CD14-positive monocyte (primary cell): Measurements from ENCODE around the gene KRTAP3-1. TPM values are rescaled to one million over a fixed set of nuclear protein-coding genes. Genes with fewer than 3 reads are reported as not detected.

Experiments used
- DNase-seq, 3 donors: peaks; one replicate each; pipeline ENCODE4 v3.0.0-alpha.2; 2011 to 2022
- H2AFZ ChIP-seq: 2 replicates; pipeline ENCODE4 v1.6.0; 2012; ENCODE audit warnings: mild to moderate bottlenecking, low read depth, low read length, inconsistent platforms; ENCODE audit not compliant: insufficient read depth, poor library complexity, severe bottlenecking
- H3K27ac ChIP-seq, 2 donors: 1 replicate in 1 of 2; 2 replicates in 1 of 2; pipeline ENCODE4 v1.5.1; 2012 to 2013; ENCODE audit warnings: low read length in 2 of 2, control low read depth in 1 of 2, inconsistent platforms in 1 of 2, low read depth in 1 of 2, mild to moderate bottlenecking in 1 of 2
- H3K27me3 ChIP-seq, 2 donors: one replicate each; pipeline versions ENCODE4 v1.6.0 to v1.6.1; 2011 to 2013; ENCODE audit warnings: low read length in 2 of 2; ENCODE audit not compliant: control insufficient read depth in 2 of 2, insufficient read depth in 2 of 2
- H3K36me3 ChIP-seq, 2 donors: replicated peaks in 1 of 2; 1 replicate in 1 of 2; 2 replicates in 1 of 2; pipeline versions ENCODE4 v1.5.1 to v1.6.1; 2012 to 2013; ENCODE audit warnings: low read length in 2 of 2, control low read depth in 1 of 2, inconsistent platforms in 1 of 2, mild to moderate bottlenecking in 1 of 2; ENCODE audit not compliant: insufficient read depth in 2 of 2, control insufficient read depth in 1 of 2
- H3K4me1 ChIP-seq, 2 donors: 1 replicate in 1 of 2; 2 replicates in 1 of 2; pipeline versions ENCODE4 v1.5.1 to v1.6.1; 2012 to 2013; ENCODE audit warnings: low read length in 2 of 2, control low read depth in 1 of 2, inconsistent platforms in 1 of 2, mild to moderate bottlenecking in 1 of 2, moderate library complexity in 1 of 2; ENCODE audit not compliant: insufficient read depth in 2 of 2, control insufficient read depth in 1 of 2
- H3K4me2 ChIP-seq: replicated peaks from 2 replicates; pipeline ENCODE3; 2012; ENCODE audit warnings: low read length, moderate library complexity, mild to moderate bottlenecking; ENCODE audit not compliant: poor library complexity, severe bottlenecking; ENCODE audit errors: extremely low read depth
- H3K4me3 ChIP-seq, 3 experiments: fragments of 200-600 bp in 1 of 3; sonication (generic) in 1 of 3; replicated peaks in 1 of 3; 1 replicate in 2 of 3; 2 replicates in 1 of 3; pipeline ENCODE4 v1.5.1; 2011 to 2013; ENCODE audit warnings: low read length in 3 of 3, mild to moderate bottlenecking in 3 of 3, control low read depth in 2 of 3, low read depth in 2 of 3, inconsistent platforms in 1 of 3, moderate library complexity in 1 of 3
- H3K79me2 ChIP-seq: 2 replicates; pipeline ENCODE4 v1.6.0; 2012; ENCODE audit warnings: mild to moderate bottlenecking, control low read depth, inconsistent platforms, low read length, moderate library complexity; ENCODE audit not compliant: insufficient read depth
- H3K9ac ChIP-seq: 2 replicates; pipeline ENCODE4 v1.6.0; 2017; ENCODE audit warnings: low read length, mild to moderate bottlenecking; ENCODE audit not compliant: insufficient read depth, poor library complexity, severe bottlenecking
- H3K9me3 ChIP-seq, 2 donors: replicated peaks in 1 of 2; 1 replicate in 1 of 2; 2 replicates in 1 of 2; pipeline versions ENCODE4 v1.5.1 to v1.6.1; 2012 to 2013; ENCODE audit warnings: low read length in 2 of 2, control low read depth in 1 of 2; ENCODE audit not compliant: control insufficient read depth in 1 of 2, insufficient read depth in 1 of 2
- H4K20me1 ChIP-seq: 2 replicates; pipeline ENCODE4 v1.6.0; 2012; ENCODE audit warnings: mild to moderate bottlenecking, low read length, control low read depth, moderate library complexity; ENCODE audit not compliant: insufficient read depth
- H3K27ac Mint-ChIP-seq, 7 donors: one replicate each; pipeline ENCODE4 v1.8.0; 2020; ENCODE audit warnings: mild to moderate bottlenecking in 7 of 7, mixed read lengths in 7 of 7, moderate library complexity in 6 of 7, inconsistent platforms in 2 of 7
- H3K27me3 Mint-ChIP-seq, 3 donors: one replicate each; pipeline ENCODE4 v1.8.0; 2021 to 2022; ENCODE audit warnings: low read depth in 3 of 3, mild to moderate bottlenecking in 3 of 3, mixed read lengths in 3 of 3, moderate library complexity in 3 of 3, inconsistent platforms in 1 of 3
- H3K36me3 Mint-ChIP-seq, 2 donors: one replicate each; pipeline ENCODE4 v1.8.0; 2020; ENCODE audit warnings: mixed read lengths in 2 of 2, inconsistent platforms in 1 of 2, mild to moderate bottlenecking in 1 of 2
- H3K4me1 Mint-ChIP-seq: one replicate; pipeline ENCODE4 v1.8.0; 2020; ENCODE audit warnings: mild to moderate bottlenecking, mixed read lengths
- H3K4me3 Mint-ChIP-seq, 2 donors: one replicate each; pipeline ENCODE4 v1.8.0; 2020; ENCODE audit warnings: mild to moderate bottlenecking in 2 of 2, mixed read lengths in 2 of 2, moderate library complexity in 1 of 2
- H3K9me3 Mint-ChIP-seq, 7 donors: one replicate each; pipeline ENCODE4 v1.8.0; 2020 to 2022; ENCODE audit warnings: mixed read lengths in 7 of 7, mild to moderate bottlenecking in 6 of 7, moderate library complexity in 6 of 7, inconsistent platforms in 2 of 7
- CTCF ChIP-seq: fragments of 200-600 bp; IDR thresholded peaks from one replicate; pipeline ENCODE4 v1.8.0; 2022; ENCODE audit warnings: antibody characterized with exemption, mild to moderate bottlenecking
- WGBS: methylation state at CpG from one replicate; pipeline ENCODE4 v1.1.5; 2013; ENCODE audit warnings: missing lambda C conversion rate; ENCODE audit not compliant: insufficient coverage; 5-methylcytosine and 5-hydroxymethylcytosine counted together
- intact Hi-C, 2 donors: fragments of 100-400 bp; cut with micrococcal nuclease; formaldehyde crosslinking; loops; one replicate each; pipeline versions ENCODE4 v1.15.0 to v1.15.1; 2023
- polyA plus RNA-seq, 3 donors: library from polyadenylated mRNA; depleted of rRNA in 1 of 3; unstranded in 2 of 3; stranded (reverse) in 1 of 3; fragments of 300-500 nt in 2 of 3; fragments of >200 nt in 1 of 3; fragmentation: Illumina TruSeq in 2 of 3; gene quantifications; 1 replicate in 2 of 3; 2 replicates in 1 of 3; pipeline ENCODE4 v1.2.3, GENCODE V29; 2012 to 2021

KRTAP3-1 gene
- polyA plus RNA-seq, 3 donors, result not detected

GRCh38 chr17:40993084-40993483, 15.8 kb downstream of the KRTAP3-1 start:
- Histone ChIP-seq H3K27ac (no peak overlapping the region), H3K9me3 (no peaks in the 10 kb centered on the region), H3K79me2 (no peaks in the 10 kb centered on the region), H2AFZ (no peak overlapping the region), H3K27me3 (peaks cover 3% of the 10 kb centered on the region in 2 donors), H3K4me3 (no peak overlapping the region), H3K36me3 (no peaks in the 10 kb centered on the region), H3K4me2 (no peak overlapping the region), H3K9ac (no peak overlapping the region), H3K4me1 (no peaks in the 10 kb centered on the region), H4K20me1 (no peaks in the 10 kb centered on the region)
- H3K4me3 Mint-ChIP-seq, result no peak overlapping the region
- DNase-seq, result no peak
- no CpG with 5 or more reads among the region's 2 CpGs for WGBS
- H3K36me3 Mint-ChIP-seq, result no peaks in the 10 kb centered on the region
- intact Hi-C loops, result no loop called here
- no peak overlapping the region for H3K27ac Mint-ChIP-seq
- H3K4me1 Mint-ChIP-seq, result no peaks in the 10 kb centered on the region
- H3K9me3 Mint-ChIP-seq, result no peaks in the 10 kb centered on the region
- H3K27me3 Mint-ChIP-seq, result peaks cover 7 to 19% (median 13%) of the 10 kb centered on the region in 3 donors
- no peak for TF ChIP-seq CTCF

GRCh38 chr17:40992666-40993065, 16.3 kb downstream of the KRTAP3-1 start:
- no peak overlapping the region for H3K9ac ChIP-seq
- no peak overlapping the region for H2AFZ ChIP-seq
- H3K9me3 ChIP-seq, result no peaks in the 10 kb centered on the region
- intact Hi-C loops, result no loop called here
- H3K4me3 ChIP-seq, result no peak overlapping the region
- no peak for DNase-seq
- H3K36me3 Mint-ChIP-seq, result no peaks in the 10 kb centered on the region
- peaks cover 6 to 19% (median 13%) of the 10 kb centered on the region in 3 donors for H3K27me3 Mint-ChIP-seq
- H3K4me1 Mint-ChIP-seq, result peaks cover under 1% of the 10 kb centered on the region
- no peaks in the 10 kb centered on the region for H4K20me1 ChIP-seq
- H3K27me3 ChIP-seq, result peaks cover under 1 to 3% of the 10 kb centered on the region in 2 donors
- no peak overlapping the region for H3K4me2 ChIP-seq
- no peak overlapping the region for H3K27ac ChIP-seq
- no peak overlapping the region for H3K27ac Mint-ChIP-seq
- H3K79me2 ChIP-seq, result no peaks in the 10 kb centered on the region
- H3K36me3 ChIP-seq, result no peaks in the 10 kb centered on the region
- no peaks in the 10 kb centered on the region for H3K9me3 Mint-ChIP-seq
- no peaks in the 10 kb centered on the region for H3K4me1 ChIP-seq
- WGBS, result 100% methylated on average over 1 of the region's 3 CpGs
- TF ChIP-seq CTCF, result no peak
- H3K4me3 Mint-ChIP-seq, result no peak overlapping the region
